ENCODE results near the gene DHX35. TPM values are rescaled to one million over a fixed set of nuclear protein-coding genes. Genes with fewer than 3 reads are reported as not detected.
"Not testable (repeated sequence)": the region's sequence is repeated elsewhere in the genome, so short reads cannot be mapped to it uniquely, and the experiment has no call there.

Gene DHX35
- total and polyA plus RNA-seq, 2 of the 4 experiments (the other 2 are of a cell fraction), result 9.1 to 13.5 TPM

DNA sequence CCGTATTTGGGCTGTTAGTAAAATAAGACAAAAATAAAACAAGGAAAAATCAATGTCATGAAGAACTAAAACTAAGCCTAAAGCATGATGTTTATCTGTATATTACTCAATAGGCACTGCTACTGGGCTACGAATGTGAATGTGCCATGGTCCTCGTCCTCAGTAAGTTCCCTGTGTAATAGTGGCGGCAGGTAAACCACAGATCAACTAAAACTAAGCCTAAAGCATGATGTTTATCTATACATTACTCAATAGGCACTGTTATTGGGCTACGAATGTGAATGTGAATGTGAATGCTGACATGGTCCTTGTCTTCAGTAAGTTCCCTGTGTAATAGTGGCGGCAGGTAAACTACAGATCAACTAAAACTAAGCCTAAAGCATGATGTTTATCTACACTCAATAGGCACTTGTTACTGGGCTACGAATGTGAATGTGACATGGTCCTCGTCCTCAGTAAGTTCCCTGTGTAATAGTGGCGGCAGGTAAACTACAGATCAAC, 1.9 kb upstream of the DHX35 start:
- H3K18ac ChIP-seq (ENCODE audit: low read depth, low read length); H3K23ac ChIP-seq (ENCODE audit: low read depth, low read length); H2BK120ac ChIP-seq (ENCODE audit: low read depth, low read length); H2AK9ac ChIP-seq (replicated peaks; ENCODE audit: low read depth, low read length, poor library complexity); H3K27ac ChIP-seq (ENCODE audit: insufficient read depth, low read length); H2BK15ac ChIP-seq (ENCODE audit: low read depth, low read length); H4K5ac ChIP-seq (ENCODE audit: low read depth, low read length); H4K8ac ChIP-seq (ENCODE audit: low read depth in 2 of 2, low read length in 2 of 2); H4K91ac ChIP-seq (ENCODE audit: insufficient read depth, low read depth, low read length); H2AK5ac ChIP-seq (ENCODE audit: low read depth, low read length); H3K36me3 ChIP-seq (ENCODE audit: control insufficient read depth, insufficient read depth, low read length); H3K56ac ChIP-seq (ENCODE audit: extremely low read depth, insufficient read depth, low read length); BruUV-seq (replicated peaks); intact Hi-C loops (cut with micrococcal nuclease); H2AFZ ChIP-seq (replicated peaks; ENCODE audit: low read length, poor library complexity); H3K9ac ChIP-seq (ENCODE audit: low read depth, low read length); H3K9me3 ChIP-seq (ENCODE audit: control insufficient read depth, insufficient read depth, low read length); H2BK5ac ChIP-seq (ENCODE audit: low read depth, low read length, poor library complexity, severe bottlenecking); H4K20me1 ChIP-seq (ENCODE audit: insufficient read depth, low read length); H3K4me3 ChIP-seq (ENCODE audit: insufficient read depth, low read depth, low read length); H3K9me1 ChIP-seq (ENCODE audit: insufficient read depth, low read length); dilution Hi-C loops (cut with HindIII; ENCODE audit: low sequenced_read_pairs, unreplicated experiment); POLR2A ChIA-PET (ENCODE audit: unreplicated experiment); H3K4me1 ChIP-seq (ENCODE audit: control insufficient read depth, insufficient read depth, low read length); H3K27me3 ChIP-seq (ENCODE audit: control insufficient read depth, insufficient read depth, low read length); H3K4ac ChIP-seq (ENCODE audit: low read depth, low read length); in situ Hi-C loops (cut with MboI; ENCODE audit: low sequenced_read_pairs); CTCF ChIA-PET; DNase-seq; ATAC-seq (ENCODE audit: low read depth); H2BK20ac ChIP-seq (ENCODE audit: low read depth, low read length); H3K4me2 ChIP-seq (ENCODE audit: low read depth, low read length); H3K14ac ChIP-seq (replicated peaks; ENCODE audit: low read depth, low read length): not testable (repeated sequence)
- peaks cover 15 to 23% of the 10 kb centered on the region in 2 experiments for H3K79me1 ChIP-seq (ENCODE audit: low read depth in 1 of 2, low read length in 2 of 2)
- WGBS, 2 experiments (ENCODE audit: extremely low coverage in 2 of 2, insufficient read length in 1 of 2), result 100% methylated on average over 2 of the region's 9 CpGs; no CpG with 5 or more reads in 1 of the 2 experiments

Data from IMR-90 (cell line).